Inflammatory macrophage (primary cell): ENCODE measurements around the gene CRY2.
"Not testable (repeated sequence)": the region's sequence is repeated elsewhere in the genome, so short reads cannot be mapped to it uniquely, and the experiment has no call there.

ENCODE experiments used
- DNase-seq, 2 donors: peaks; one replicate each; pipeline ENCODE4 v3.0.0-alpha.2; 2020 to 2022

The CRY2 gene

DNA sequence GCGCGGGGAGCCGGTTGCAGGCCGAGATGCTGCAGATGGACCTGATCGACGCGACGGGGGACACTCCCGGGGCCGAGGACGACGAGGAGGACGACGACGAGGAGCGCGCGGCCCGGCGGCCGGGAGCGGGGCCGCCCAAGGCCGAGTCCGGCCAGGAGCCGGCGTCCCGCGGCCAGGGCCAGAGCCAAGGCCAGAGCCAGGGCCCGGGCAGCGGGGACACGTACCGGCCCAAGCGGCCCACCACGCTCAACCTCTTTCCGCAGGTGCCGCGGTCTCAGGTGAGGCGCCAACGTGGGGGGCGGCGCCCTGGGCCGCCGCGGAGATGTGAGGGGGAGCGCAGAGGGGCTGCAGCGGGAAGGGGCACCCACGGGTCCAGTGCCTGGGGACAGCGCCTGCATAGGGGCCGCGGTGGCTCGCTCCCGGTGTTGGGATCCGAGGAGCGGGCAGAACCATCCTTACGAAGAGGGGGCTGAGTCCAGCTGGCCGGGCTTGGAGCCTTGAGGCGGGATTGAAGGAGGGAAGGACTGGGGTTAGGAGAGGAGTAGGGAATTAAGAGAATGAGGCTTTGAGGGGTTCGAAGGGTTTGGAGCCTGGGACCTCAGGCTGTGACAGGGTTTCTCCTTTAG, 53.0 kb downstream of the CRY2 start:
- not testable (repeated sequence) for DNase-seq

DNA sequence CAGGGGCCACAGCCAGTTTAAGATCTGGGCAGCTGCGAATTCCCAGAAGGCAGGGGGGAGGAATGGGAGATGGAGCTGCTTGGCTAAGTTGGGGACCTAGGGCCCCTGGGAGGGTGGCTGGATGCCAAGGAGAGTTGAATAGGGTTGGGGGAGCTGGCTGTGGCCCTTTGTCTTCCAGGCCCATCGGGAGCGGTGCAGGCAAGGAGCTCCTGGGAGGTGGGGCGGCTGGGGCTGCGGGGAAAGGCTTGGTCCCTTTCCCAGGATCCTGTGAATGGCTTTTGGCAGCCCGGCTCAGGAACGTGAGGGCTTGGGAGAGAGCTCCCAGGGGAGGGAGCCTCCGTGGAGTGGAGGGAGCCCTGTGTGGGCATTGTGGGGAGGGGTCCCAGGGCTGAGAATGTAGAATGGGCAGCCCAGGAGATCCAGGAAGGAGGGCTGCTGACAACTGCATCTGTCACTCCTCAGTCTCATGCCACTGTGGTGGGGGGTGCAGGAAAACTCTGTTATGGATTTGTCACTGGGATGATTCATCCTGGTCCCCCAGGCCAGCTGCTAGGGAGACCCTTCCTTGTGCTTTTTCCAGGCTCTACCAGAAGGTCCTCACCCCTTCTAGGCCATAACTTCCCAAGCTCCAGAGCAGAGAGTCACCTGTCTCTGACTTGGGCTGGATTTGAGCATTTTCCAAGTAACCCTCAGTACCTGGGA, 53.8 kb downstream of the CRY2 start:
- no peak for DNase-seq

DNA sequence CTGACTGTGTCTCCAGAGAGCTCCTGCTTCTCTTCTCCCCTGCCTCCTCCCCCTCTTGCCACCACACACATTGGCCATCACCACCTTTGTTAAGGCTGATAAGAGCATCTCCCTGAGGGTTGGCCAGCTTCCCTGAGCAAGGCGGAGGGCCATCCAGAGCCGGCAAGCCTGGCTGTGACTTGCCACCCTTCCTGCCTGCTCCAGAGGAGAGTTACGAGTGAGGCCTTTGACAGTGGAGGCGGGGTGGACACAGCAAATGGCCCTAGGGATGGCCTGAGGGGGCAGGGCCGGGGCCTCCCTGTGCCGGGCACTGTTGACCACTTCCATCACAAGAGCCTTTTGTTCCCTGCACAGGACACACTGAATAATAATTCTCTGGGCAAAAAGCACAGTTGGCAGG, 54.4 kb downstream of the CRY2 start:
- no peak for DNase-seq

DNA sequence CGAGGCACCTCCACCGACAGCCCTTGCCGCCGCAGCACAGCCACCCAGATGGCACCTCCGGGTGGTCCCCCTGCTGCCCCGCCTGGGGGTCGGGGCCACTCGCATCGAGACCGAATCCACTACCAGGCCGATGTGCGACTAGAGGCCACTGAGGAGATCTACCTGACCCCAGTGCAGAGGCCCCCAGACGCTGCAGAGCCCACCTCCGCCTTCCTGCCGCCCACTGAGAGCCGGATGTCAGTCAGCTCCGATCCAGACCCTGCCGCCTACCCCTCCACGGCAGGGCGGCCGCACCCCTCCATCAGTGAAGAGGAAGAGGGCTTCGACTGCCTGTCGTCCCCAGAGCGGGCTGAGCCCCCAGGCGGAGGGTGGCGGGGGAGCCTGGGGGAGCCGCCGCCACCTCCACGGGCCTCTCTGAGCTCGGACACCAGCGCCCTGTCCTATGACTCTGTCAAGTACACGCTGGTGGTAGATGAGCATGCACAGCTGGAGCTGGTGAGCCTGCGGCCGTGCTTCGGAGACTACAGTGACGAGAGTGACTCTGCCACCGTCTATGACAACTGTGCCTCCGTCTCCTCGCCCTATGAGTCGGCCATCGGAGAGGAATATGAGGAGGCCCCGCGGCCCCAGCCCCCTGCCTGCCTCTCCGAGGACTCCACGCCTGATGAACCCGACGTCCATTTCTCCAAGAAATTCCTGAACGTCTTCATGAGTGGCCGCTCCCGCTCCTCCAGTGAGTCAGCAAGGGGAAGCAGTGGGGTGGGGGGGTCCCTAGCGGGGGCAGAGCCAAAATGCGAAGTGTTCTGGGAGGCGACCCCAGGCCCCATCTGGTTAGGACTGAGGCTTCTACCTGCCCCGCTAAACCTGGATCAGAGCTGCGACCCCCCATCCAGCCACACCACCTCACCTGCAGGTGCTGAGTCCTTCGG, 55.4 kb downstream of the CRY2 start:
- DNase-seq, result no peak

- DNase-seq, result no peak
Measured at GRCh38 chr11:45904309-45904915, 57.1 kb downstream of the CRY2 start.

- DNase-seq, result no peak
Measured at GRCh38 chr11:45905095-45905494, 57.8 kb downstream of the CRY2 start.

DNA sequence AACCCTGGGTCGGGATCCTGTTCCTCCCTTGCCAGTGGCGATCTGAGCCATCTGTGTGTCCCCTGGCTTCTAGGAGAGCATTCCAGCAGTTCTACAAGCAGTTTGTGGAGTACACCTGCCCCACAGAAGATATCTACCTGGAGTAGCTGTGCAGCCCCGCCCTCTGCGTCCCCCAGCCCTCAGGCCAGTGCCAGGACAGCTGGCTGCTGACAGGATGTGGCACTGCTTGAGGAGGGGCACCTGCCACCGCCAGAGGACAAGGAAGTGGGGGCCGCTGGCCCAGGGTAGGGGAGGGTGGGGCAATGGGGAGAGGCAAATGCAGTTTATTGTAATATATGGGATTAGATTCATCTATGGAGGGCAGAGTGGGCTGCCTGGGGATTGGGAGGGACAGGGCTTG, 58.3 kb downstream of the CRY2 start:
- not testable (repeated sequence) for DNase-seq

DNA sequence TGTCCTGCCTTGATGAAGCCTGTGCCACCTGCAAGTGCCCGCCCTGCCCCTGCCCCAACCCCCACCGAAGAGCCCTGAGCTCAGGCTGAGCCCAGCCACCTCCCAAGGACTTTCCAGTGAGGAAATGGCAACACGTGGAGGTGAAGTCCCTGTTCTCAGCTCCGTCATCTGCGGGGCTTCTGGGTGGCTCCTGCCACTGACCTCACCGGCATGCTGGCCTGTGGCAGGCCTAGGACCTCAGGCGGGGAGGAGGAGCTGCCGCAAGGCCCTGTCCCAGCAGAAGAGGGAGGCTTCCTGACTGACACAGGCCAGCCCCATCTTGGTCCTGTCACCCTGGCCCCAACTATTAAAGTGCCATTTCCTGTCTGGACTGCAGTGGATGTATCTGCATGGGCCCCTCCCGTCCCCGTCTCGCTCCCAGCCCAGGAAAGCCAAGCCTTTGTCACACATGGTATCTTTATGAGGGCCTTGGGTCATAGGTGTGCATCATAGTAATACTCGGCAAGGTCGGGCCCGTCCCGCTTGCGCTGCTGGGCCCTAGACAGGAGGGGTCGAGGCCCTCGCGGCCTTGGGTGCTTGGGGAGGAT, 58.9 kb downstream of the CRY2 start:
- no peak for DNase-seq

- DNase-seq, result no peak
Measured at GRCh38 chr11:45906965-45907611, 59.8 kb downstream of the CRY2 start, which contains the start of gene FREY1. Gene FREY1, minus strand, starts transcription at chr11:45907271. Its CDS starts 26 bp downstream, at chr11:45907245.

DNA sequence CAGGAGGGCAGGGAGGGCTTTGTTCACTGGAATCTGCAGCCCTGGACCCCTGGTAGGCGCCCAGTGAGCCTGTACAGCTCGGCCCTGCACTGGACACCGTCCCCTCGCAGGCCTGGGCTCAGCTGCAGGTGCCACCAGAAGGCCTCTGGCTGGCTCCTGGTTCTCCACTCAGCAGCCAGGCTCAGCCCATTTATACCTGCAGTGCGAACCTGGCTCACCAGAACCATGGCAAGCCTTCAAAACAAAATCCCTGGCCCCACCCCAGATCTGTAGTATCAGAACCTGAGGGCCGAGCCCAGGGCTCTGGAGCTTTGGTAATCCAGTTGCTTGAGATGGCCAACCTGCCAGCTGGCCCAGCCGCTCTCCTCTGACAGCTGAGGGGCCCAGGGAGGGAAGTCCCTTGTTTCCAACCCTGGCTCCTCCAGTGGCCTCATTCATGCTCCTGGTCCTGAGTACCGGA, 60.7 kb downstream of the CRY2 start:
- DNase-seq, result no peak

DNA sequence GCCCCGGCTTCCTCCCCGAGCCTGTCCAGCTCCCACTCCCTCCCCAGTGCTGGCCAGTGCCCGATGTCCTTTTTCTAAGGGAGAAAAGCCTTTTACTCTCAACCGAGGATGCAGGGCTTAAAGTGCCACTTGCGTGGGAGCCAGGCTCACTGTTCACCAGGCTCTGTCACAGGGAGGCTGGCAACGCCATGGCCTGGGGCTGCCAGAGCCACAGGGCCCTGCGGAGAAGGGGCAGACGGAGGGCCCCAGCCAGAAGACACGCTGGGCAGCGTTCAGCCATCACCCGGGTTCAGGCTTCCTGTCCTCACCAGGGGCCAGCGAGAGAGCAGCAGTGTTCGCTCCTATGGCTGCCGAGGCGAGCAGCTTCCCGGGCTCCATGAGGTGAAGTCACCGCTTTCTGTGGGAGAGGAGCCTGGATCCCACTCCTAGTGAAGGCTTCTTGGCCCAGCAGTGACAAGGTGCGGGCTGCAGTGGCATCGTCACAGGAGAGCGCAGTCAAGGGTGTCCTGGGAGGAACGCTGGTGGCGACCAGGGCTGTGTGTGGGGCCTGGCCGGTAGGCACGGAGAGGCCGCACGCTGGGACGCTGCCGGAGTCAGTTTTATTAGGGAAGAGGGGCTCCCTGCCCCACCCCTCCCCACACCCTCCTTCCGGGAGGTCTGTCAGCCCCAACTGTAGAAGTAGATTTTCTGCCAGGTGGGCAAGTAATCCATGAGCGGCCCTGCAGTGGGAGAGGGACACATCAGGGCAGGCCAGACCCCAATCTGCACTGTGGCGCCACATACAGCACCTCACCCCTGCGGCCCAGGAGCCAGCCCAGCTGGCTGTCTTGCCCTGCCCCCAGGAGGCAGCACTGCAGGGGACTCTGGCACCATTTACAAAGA, 62.6 kb downstream of the CRY2 start:
- DNase-seq, result no peak

DNA sequence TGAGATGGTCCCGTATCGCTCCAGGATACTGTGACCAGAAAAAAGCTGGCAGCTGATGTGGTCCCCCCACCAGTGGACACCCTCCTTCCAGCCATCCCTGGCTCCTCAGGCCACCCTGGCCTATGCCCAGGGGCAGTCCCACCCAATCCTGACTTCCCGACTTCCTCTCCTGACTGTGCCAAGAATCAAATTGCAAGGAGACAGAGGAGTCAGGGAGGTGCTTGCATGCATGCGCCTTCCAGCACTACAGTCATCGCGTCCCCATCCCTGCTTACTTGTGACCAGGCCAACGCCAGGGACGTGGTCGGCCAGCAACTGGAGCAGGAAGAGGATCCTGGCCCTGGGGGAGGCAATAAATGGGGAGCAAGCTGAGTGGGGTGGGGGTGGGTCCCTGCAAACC, 63.3 kb downstream of the CRY2 start:
- DNase-seq, result no peak

DNA sequence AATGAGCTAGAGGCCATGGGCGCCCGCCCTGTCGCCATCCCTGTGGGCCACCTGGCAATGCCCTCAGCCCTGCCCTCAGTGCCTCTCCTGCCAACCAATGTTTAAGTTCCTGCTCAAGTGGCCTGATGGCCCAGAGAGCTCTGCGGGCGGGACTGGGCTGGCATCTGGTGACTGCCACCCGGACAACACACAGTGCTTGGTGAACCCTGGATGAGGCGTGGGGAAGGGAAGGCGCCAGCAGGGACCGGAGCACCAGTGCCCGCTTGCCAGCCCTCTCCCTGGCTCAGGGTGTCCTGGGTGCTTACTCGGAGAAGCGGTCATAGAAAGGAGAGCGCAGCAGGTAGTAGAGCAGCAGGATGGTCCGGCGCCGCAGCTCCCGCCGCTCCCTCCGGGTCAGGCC, 66.2 kb downstream of the CRY2 start:
- no peak for DNase-seq

GRCh38 chr11:45913942-45914635, 66.8 kb downstream of the CRY2 start:
- no peak for DNase-seq

GRCh38 chr11:45915446-45915845, 68.2 kb downstream of the CRY2 start:
- no peak for DNase-seq

GRCh38 chr11:45917286-45917622, 70.0 kb downstream of the CRY2 start:
- DNase-seq, result no peak

DNA sequence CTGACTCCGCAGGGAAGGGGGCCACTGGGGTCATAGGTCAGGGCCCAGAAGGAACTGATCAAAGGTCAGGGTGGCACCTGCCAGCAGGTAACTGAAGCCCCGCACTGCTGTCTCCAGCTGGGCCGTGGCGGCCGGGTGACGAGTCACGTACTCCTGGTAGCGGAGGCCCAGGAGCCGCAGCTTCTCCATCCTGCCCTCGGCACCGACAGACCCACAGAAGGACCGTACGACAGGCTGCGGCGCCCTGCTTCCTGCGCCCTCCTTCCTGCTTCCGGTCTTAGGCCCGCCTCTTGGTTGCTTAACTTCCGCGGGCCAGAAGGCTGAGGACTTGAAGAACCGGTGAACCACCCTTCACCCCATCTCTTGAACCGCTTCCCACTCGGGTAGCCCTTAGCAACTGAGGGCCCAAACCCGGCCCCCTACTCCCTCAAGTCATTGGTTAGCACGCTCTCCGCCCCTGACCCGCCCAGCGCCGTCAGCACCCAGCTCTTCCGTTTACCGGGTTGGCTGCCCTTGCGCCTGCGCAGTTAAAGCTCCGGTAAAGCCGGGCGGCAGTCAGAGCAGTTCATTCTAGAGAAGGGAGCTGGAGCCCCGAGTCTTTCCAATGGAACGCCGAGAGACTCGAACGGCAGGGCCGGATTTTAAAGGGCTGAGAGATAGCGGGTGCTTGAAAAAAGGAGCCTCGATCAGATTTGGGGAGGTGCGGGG, 70.5 kb downstream of the CRY2 start, which contains the start of gene PEX16:
PEX16 (minus strand) TSS at position 255 of the 708 bp plus-strand sequence; CDS start at position 189, 66 bp downstream.
- DNase-seq, result peak; percentile 99 to 100

DNA sequence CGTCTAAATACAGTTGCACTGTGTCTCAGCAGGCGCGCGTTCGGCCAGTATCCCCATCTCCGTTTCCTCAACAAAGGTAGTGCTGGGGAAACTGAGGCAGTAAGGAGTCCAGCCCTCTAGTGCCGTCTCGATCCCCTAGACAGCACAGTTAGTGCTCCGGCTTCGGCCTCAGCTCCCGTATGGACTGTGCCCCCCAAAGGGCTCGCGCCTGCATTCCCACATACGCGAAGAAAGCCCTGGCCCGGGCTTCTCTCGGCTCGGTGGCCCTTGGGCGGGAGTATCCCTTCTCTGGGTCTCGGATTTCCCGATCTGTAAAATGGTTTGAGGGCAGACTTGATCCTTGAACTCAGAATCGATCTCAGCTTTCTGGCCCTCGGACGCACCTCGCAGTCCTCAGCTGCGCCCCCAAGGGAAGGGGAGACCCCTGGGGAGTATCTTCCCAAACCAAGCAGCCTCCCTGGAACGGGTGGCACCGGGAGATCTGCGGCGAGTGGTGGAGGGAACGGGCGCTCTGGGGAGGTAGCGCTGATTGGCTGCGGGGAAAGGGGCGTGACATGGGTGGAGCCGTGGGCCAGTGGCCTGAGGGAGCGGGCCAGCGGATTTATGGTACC, 71.2 kb downstream of the CRY2 start:
- DNase-seq, result peak; percentile 69 to 73
